ENCODE results near the gene CPA4. TPM values are rescaled to one million over a fixed set of nuclear protein-coding genes. Genes with fewer than 3 reads are reported as not detected.

CPA4 gene
- polyA plus RNA-seq, 1 experiment = 71.8 TPM

DNA sequence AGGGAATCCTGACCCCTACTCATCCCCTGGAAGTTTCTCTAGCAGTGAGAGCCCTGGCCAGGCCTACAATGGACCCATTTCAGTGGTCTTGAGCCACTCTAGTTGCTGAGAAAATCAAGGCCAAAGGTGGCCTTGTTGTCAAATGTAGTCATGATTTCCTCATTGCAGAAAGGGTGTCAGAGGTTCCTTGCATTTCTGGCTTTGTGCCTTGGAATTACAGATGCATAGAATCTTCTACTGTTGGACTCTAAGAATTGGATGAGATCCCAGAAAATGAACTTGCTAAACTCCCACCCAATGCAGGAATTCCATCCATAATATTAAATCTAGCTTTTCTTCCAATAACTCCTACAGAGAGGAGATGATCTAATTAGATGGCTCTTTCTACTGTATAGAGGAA, 14.1 kb upstream of the CPA4 start:
- no peaks in the 10 kb centered on the region for H3K9me3 ChIP-seq (ENCODE audit: control insufficient read depth, insufficient read depth, low read length)
- H3K4me3 ChIP-seq (ENCODE audit: low read depth, low read length) = no peak overlapping the region
- TF ChIP-seq, protein P1, sequence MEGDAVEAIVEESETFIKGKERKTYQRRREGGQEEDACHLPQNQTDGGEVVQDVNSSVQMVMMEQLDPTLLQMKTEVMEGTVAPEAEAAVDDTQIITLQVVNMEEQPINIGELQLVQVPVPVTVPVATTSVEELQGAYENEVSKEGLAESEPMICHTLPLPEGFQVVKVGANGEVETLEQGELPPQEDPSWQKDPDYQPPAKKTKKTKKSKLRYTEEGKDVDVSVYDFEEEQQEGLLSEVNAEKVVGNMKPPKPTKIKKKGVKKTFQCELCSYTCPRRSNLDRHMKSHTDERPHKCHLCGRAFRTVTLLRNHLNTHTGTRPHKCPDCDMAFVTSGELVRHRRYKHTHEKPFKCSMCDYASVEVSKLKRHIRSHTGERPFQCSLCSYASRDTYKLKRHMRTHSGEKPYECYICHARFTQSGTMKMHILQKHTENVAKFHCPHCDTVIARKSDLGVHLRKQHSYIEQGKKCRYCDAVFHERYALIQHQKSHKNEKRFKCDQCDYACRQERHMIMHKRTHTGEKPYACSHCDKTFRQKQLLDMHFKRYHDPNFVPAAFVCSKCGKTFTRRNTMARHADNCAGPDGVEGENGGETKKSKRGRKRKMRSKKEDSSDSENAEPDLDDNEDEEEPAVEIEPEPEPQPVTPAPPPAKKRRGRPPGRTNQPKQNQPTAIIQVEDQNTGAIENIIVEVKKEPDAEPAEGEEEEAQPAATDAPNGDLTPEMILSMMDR (IDR thresholded peaks at IDR 0.05; ENCODE audit: low read depth, low read length) = no peak
- H3K27ac ChIP-seq (ENCODE audit: low read depth, low read length) = no peak overlapping the region
- H3K27me3 ChIP-seq (ENCODE audit: control insufficient read depth, insufficient read depth, low read length) = no peaks in the 10 kb centered on the region
- DNase-seq (ENCODE audit: low read depth, low spot score) = peak; percentile 67
- ChIA-PET POLR2A (no interaction called here), CTCF (interaction anchor here (0.6 to 1.4 kb wide), 12 partner anchors 9 to 478 kb away, joined by 3 to 8 read pairs (median 3); partner anchors contain the start of gene CPA4)

DNA sequence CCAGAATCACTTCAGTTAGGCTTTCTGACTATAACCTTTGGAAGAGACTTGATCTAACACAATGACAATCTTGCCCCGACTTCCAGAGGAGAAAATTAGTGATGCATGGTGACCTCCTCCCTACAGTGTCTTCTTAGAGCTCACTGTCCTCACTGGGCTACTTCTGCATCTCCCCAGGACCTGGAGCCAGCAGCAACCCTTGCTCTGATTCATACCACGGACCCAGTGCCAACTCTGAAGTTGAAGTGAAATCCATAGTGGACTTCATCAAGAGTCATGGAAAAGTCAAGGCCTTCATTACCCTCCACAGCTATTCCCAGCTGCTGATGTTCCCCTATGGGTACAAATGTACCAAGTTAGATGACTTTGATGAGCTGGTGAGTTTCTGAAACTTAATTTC, 13.7 kb upstream of the CPA4 start:
- no peak for DNase-seq (ENCODE audit: low read depth, low spot score)
- Histone ChIP-seq H3K4me3 (ENCODE audit: low read depth, low read length) (no peak overlapping the region), H3K27ac (ENCODE audit: low read depth, low read length) (no peak overlapping the region), H3K9me3 (ENCODE audit: control insufficient read depth, insufficient read depth, low read length) (no peaks in the 10 kb centered on the region), H3K27me3 (ENCODE audit: control insufficient read depth, insufficient read depth, low read length) (no peaks in the 10 kb centered on the region)
- POLR2A ChIA-PET = no interaction called here
- CTCF ChIA-PET = no interaction called here
- TF ChIP-seq, protein P1 (IDR thresholded peaks at IDR 0.05; ENCODE audit: low read depth, low read length) = no peak

DNA sequence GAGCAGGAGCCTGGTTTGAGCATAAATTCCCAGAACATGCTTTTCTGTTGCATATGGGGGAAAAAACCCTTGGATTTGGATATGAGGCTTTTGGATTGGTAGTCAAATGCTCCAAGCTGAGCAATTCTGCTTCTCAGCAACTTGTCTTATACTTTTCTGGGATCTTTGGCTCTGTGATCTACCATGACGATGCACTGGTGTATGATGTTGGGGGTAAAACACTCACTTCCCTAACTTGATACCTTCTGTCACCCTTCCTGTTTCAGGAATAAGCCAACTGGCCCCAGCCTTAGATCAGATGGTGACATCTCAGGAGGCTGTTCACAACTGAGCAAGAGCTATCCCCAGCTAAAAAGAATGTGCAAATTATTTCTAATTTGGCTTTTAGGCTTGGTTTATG, 13.1 kb upstream of the CPA4 start:
- DNase-seq (ENCODE audit: low read depth, low spot score) = no peak
- Histone ChIP-seq H3K27me3 (ENCODE audit: control insufficient read depth, insufficient read depth, low read length) (no peaks in the 10 kb centered on the region), H3K27ac (ENCODE audit: low read depth, low read length) (no peak overlapping the region), H3K9me3 (ENCODE audit: control insufficient read depth, insufficient read depth, low read length) (no peaks in the 10 kb centered on the region), H3K4me3 (ENCODE audit: low read depth, low read length) (no peak overlapping the region)
- TF ChIP-seq, protein P1 (IDR thresholded peaks at IDR 0.05; ENCODE audit: low read depth, low read length) = no peak
- ChIA-PET POLR2A (no interaction called here), CTCF (no interaction called here)

DNA sequence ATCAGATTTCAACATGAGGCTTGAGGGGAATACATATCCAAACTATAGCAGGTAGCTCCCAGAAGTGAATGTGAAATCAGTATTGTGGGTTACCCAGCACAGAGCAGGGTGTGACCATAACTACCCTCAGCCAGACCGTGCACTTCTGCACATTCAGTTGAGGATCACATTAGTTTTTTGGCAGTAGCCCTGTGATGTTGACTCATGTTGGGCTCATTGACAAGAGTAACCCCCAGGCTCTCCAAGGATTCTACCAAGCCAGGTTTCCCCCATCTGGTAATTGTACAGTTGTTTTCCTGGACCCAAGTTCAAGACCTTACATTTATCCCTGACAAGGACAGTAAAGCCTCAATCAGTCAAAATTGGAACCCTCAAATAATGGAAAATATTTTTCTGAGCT, 11.7 kb upstream of the CPA4 start:
- Histone ChIP-seq H3K27me3 (ENCODE audit: control insufficient read depth, insufficient read depth, low read length) (no peaks in the 10 kb centered on the region), H3K9me3 (ENCODE audit: control insufficient read depth, insufficient read depth, low read length) (no peaks in the 10 kb centered on the region), H3K4me3 (ENCODE audit: low read depth, low read length) (no peak overlapping the region), H3K27ac (ENCODE audit: low read depth, low read length) (no peak overlapping the region)
- CTCF ChIA-PET = no interaction called here
- POLR2A ChIA-PET = no interaction called here
- TF ChIP-seq, protein P1 (IDR thresholded peaks at IDR 0.05; ENCODE audit: low read depth, low read length) = no peak
- no peak for DNase-seq (ENCODE audit: low read depth, low spot score)

DNA sequence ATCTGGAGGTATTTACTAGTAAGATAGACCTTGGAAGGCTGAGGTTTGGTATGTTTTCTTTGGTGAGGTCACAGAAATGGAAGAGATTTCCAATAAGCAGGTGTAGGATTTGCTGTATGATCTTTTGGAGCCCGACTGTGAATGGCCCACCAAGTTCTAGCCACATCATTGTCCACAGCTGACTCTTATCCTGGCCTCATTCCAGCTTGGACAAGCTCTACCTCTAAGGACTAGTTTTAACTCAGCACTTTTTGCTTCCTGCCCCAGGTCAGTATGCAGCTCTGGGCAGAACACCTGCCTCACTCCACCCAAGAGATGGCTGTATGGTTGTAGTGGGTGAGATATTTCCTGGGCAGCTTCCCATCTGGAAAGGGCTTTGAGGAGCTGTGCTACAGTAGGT, 6.1 kb upstream of the CPA4 start:
- DNase-seq (ENCODE audit: low read depth, low spot score) = no peak
- Histone ChIP-seq H3K27me3 (ENCODE audit: control insufficient read depth, insufficient read depth, low read length) (no peaks in the 10 kb centered on the region), H3K27ac (ENCODE audit: low read depth, low read length) (no peak overlapping the region), H3K9me3 (ENCODE audit: control insufficient read depth, insufficient read depth, low read length) (peaks cover 3% of the 10 kb centered on the region; the same call in 1 of the 2 replicates), H3K4me3 (ENCODE audit: low read depth, low read length) (no peak overlapping the region)
- ChIA-PET CTCF (interaction anchor here (1.3 kb wide), 1 partner anchor 9 kb away, joined by 7 read pairs; no protein-coding TSS in a partner anchor), POLR2A (no interaction called here)
- TF ChIP-seq, protein P1 (IDR thresholded peaks at IDR 0.05; ENCODE audit: low read depth, low read length) = no peak
